ENCODE results near the gene GNG13. TPM values are rescaled to one million over a fixed set of nuclear protein-coding genes. Genes with fewer than 3 reads are reported as not detected.
"Not testable (repeated sequence)": the region's sequence is repeated elsewhere in the genome, so short reads cannot be mapped to it uniquely, and the experiment has no call there.

GNG13 gene
- total RNA-seq, 4 donors from 2014 or later: not detected

DNA sequence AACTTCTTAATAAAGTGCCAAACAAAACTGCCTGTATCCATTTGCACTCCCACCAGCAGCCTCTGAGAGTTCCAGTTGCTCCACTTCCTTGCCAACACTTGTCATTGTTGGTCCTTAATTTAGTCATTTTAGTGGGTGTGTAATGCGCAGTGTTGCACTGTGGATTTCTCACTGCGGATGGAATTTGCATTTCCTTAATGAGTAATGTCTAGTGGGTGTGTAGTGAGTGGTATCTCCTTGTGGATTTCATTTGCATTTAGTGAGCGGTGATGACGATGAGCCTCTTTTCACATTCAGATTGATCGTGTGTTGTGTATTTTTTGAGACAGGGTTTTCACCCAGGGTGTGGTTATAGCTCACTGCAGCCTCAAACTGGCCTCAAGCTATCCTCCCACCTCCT, 44.1 kb downstream of the GNG13 start:
- no peaks in the 10 kb centered on the region for H3K4me1 ChIP-seq
- H3K9me3 ChIP-seq: peaks cover 0 to 8% (median 0%) of the 10 kb centered on the region in 4 donors
- DNase-seq (ENCODE audit: low spot score in 2 of 2): no peak
- no peak overlapping the region for H3K4me3 ChIP-seq
- WGBS, 2 donors: 93 to 94% methylated on average over 5 of the region's 5 CpGs
- H3K36me3 ChIP-seq: no peaks in the 10 kb centered on the region
- H3K27me3 ChIP-seq: peaks cover 0 to 22% of the 10 kb centered on the region in 2 donors
- H3K27ac ChIP-seq: no peak overlapping the region
- TF ChIP-seq EP300 (IDR thresholded peaks at IDR 0.05) (no peak), POLR2A (IDR thresholded peaks at IDR 0.05) (no peak), CTCF (IDR thresholded peaks at IDR 0.05) (no peak)

DNA sequence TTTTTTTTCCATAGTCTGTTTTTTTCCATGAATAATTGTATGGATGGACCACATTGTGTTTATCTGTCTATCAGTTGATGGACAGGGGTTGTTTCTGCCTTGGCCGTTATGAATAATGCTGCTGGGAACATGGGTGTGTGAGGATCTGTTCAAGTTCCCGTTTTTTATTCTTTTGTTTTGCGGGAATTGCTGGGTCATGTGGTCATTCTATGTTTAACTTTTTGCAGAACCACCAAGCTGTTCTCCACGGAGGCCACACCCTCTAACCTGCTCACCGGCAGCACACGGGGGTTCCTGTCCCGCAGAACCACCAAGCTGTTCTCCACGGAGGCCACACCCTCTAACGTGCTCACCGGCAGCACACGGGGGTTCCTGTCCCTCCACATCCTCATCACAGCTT, 45.9 kb downstream of the GNG13 start:
- Histone ChIP-seq H3K4me1 (no peaks in the 10 kb centered on the region), H3K36me3 (no peaks in the 10 kb centered on the region), H3K4me3 (no peak overlapping the region), H3K27ac (no peak overlapping the region), H3K27me3 (peaks cover 0 to 23% of the 10 kb centered on the region in 2 donors), H3K9me3 (peaks cover 0 to 8% (median 0%) of the 10 kb centered on the region in 4 donors)
- no peak for TF ChIP-seq CTCF (IDR thresholded peaks at IDR 0.05)
- no peak for TF ChIP-seq POLR2A (IDR thresholded peaks at IDR 0.05)
- TF ChIP-seq EP300 (IDR thresholded peaks at IDR 0.05): no peak
- no peak for DNase-seq (ENCODE audit: low spot score in 2 of 2)
- 51 to 64% methylated on average over 11 of the region's 11 CpGs for WGBS, 2 donors

DNA sequence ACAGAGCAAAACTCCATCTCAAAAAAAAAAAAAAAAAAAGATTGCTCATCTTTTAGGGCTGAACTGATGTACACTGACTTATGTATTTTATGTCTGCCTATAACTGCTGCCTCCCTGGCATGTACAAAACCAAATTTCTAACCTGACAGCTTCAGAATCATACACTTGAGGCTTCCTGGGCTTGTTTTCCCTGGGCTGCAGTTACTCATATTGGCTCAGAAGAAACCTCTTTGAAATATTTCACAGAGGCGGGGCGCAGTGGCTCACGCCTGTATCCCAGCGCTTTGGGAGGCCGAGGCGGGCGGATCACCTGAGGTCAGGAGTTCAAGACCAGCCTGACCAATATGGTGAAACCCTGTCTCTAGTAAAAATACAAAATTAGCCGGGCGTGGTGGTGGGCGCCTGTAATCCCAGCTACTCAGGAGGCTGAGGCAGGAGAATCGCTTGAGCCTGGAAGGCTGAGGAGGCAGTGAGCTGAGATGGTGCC, 46.4 kb downstream of the GNG13 start:
- not testable (repeated sequence) for H3K36me3 ChIP-seq; H3K4me3 ChIP-seq; H3K27ac ChIP-seq; H3K4me1 ChIP-seq; DNase-seq (ENCODE audit: low spot score in 2 of 2); H3K9me3 ChIP-seq
- H3K27me3 ChIP-seq: peaks cover 0 to 23% of the 10 kb centered on the region in 2 donors
- 83 to 88% methylated on average over 11 of the region's 11 CpGs for WGBS, 2 donors

GRCh38 chr16:752007-752312, 48.6 kb downstream of the GNG13 start:
- no peak overlapping the region for H3K4me3 ChIP-seq
- DNase-seq (ENCODE audit: low spot score in 2 of 2): no peak
- TF ChIP-seq POLR2A (IDR thresholded peaks at IDR 0.05): no peak
- peaks cover 0 to 7% (median 0%) of the 10 kb centered on the region in 4 donors for H3K9me3 ChIP-seq
- 29 to 31% methylated on average over 9 to 10 of the region's 10 CpGs for WGBS, 2 donors
- H3K36me3 ChIP-seq: no peaks in the 10 kb centered on the region
- peaks cover 0 to 23% of the 10 kb centered on the region in 2 donors for H3K27me3 ChIP-seq
- H3K27ac ChIP-seq: no peak overlapping the region
- H3K4me1 ChIP-seq: no peaks in the 10 kb centered on the region

DNA sequence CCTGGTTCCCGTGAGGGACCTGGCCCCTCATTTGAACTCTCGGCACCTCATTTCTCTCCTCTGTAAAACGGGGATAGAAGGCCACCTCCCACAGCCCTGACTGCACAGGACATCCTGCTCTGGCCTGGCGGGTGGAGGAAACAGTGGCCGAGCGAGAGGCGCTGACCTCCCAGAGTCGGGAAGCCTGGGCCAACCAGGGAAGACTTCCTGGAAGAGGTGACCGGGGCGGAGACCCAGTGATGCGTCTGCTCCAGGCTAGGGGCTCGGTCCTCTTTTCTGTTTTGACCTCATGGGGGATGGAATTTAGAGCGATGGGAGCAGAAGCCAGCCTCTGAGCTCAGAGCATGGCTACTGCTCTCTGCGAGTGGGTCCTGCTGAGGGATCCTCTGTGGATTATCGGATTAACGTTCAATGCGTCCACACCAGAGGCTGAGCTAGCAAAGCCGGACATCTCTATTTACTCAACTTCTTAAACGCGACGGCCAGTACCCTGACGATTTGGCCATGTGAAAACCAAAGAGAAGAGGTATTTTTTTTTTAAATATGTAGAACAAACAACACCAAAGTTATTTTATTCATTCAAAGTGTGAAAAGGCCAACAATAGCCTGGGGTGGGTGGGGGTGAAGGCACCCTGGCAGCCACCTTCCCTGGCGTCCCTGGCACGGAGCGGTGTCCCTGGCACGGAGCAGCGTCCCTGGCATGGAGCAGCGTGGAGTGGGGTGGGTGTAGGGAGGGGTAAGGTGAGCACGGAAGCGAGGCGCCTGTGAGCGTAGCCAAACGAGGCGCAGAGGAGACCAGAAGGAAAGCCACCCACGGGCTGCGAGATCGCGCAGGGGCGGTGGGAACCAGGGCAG, 49.2 kb downstream of the GNG13 start:
- no peaks in the 10 kb centered on the region for H3K36me3 ChIP-seq
- 59 to 60% methylated on average over 26 to 39 of the region's 39 CpGs for WGBS, 2 donors
- no peak overlapping the region for H3K4me3 ChIP-seq
- H3K4me1 ChIP-seq: no peaks in the 10 kb centered on the region
- H3K27ac ChIP-seq: no peak overlapping the region
- H3K9me3 ChIP-seq: peaks cover 0 to 2% (median 0%) of the 10 kb centered on the region in 4 donors
- H3K27me3 ChIP-seq: peaks cover 0 to 23% of the 10 kb centered on the region in 2 donors
- TF ChIP-seq POLR2A (IDR thresholded peaks at IDR 0.05): no peak
- TF ChIP-seq EP300 (IDR thresholded peaks at IDR 0.05): no peak
- TF ChIP-seq CTCF (IDR thresholded peaks at IDR 0.05): no peak
- DNase-seq (ENCODE audit: low spot score in 2 of 2): no peak

- no peak for DNase-seq (ENCODE audit: low spot score in 2 of 2)
- TF ChIP-seq CTCF (IDR thresholded peaks at IDR 0.05) (no peak), EP300 (IDR thresholded peaks at IDR 0.05) (no peak), POLR2A (IDR thresholded peaks at IDR 0.05) (no peak)
- no peaks in the 10 kb centered on the region for H3K36me3 ChIP-seq
- H3K4me1 ChIP-seq: no peaks in the 10 kb centered on the region
- no peaks in the 10 kb centered on the region for H3K9me3 ChIP-seq
- no peak overlapping the region for H3K27ac ChIP-seq
- no peak overlapping the region for H3K4me3 ChIP-seq
- peaks cover 0 to 23% of the 10 kb centered on the region in 2 donors for H3K27me3 ChIP-seq
- 55 to 58% methylated on average over 9 of the region's 9 CpGs for WGBS, 2 donors
These were observed 50.0 kb downstream of the GNG13 start for GRCh38 chr16:750485-750884.

Data from tibial nerve (tissue), 4 donors.